ENCODE data around the gene FAM168A.

FAM168A gene, protein sequence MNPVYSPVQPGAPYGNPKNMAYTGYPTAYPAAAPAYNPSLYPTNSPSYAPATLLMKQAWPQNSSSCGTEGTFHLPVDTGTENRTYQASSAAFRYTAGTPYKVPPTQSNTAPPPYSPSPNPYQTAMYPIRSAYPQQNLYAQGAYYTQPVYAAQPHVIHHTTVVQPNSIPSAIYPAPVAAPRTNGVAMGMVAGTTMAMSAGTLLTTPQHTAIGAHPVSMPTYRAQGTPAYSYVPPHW

DNA sequence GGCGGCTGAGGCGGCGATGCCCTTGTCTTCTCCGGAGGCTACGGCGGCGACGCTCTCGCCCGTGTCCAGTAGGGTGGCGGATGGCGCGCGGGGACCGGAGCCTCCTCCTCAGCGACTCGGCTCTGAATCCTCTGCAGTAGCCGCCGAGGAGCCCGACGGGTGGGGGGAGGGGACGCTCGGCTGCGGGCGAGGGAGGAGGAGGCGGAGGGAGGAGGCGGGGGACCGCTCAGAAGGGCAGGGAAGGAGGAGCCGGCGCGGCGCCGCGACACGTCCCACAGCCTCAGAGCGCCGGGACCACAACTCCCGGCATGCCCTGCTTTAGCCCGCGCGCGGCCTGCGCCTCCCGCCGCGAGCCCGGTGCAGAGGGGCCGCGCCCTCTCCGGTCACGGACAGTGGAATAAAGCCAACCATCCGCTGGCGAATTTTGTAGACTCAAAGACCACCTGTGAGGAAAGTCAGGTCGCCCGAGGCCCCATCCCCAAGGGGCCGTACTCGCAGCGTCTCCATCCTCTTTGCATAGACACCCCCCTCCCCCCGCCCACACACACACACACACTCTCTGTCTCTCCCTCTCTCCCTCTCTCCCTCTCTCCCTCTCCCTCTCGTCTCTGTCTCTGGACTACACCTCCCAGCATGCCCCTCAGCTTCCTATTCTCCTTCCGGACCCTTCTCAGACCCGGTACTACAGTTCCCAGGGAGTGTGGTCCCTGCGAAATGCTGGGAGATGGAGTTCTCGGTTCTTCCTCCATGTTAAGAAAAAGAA lies at the start of gene FAM168A:
FAM168A (minus strand) TSS at position 157 of the 763 bp plus-strand sequence. CDS start 129,638 bp downstream, outside the sequence.
- in situ Hi-C loops (cut with MboI; ENCODE audit: low sequenced_read_pairs), result no loop called here

DNA sequence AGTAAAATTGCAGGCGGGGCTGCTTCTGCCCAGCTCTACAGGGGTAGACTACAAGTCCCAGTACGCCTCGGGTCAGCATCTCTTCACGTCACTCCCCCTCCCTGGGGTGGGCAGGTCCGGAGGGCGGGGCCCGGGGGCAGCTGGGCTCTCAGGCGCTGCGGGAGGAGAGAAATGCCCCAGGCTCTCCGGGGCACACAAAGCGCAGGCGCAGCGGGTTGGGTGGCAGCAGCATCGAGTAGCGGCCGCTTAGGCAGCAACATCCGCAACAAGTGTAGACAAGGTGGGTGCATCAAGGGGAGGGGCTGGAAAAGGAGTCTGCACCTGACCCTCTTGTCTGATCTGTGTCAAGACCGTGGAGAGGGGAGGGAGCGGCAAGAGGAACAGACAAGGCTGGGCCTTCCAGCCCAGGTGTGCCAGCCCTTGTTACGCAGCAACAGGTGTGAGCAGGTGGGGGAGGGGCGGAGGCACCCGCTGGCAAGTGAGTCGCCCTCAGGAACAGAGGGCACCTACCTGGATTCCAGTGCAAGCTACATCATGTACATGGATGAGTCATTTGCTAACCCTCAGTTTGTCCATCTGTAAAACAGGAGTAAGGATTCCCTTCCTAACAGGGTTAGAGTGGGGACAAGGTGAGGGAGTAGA lies 49.7 kb upstream of the FAM168A start:
- in situ Hi-C loops (cut with MboI; ENCODE audit: low sequenced_read_pairs), result no loop called here

DNA sequence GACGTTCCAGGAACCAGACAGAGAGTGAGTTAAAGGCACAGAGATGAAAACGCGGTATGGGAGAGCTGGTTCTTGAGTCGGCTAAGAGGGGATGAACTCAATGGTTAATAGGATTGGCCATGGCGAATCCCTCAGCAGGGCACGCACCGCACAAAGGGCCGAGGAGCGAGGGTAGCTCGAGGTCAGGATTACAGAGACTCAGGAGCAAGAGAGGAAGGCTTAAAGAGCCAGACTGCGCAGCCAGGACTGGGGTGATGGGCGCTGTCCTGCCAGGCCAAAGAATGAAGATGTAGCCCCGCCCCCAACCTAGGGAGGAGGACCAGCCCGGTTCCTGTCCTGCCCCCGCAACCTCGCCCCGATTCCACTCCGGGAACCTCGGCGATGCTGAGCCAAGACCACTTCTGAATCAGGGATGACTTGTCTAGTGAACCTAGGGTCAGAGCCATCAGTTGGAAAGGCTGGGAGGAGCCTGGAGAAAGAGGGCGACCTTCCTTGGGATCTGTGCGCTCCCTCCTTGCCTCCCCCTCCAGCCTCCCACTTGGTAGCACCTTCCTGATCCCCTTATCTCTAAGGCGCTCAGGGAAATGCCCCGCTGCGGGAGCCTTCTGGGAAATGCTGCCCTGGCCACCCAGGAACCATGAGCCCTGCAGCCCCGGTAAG lies 48.2 kb upstream of the FAM168A start, which contains the start of gene PLEKHB1:
PLEKHB1 (plus strand) TSS at position 610 of the 660 bp plus-strand sequence; CDS start at position 638, 28 bp downstream.
- in situ Hi-C loops (cut with MboI; ENCODE audit: low sequenced_read_pairs), result no loop called here

DNA sequence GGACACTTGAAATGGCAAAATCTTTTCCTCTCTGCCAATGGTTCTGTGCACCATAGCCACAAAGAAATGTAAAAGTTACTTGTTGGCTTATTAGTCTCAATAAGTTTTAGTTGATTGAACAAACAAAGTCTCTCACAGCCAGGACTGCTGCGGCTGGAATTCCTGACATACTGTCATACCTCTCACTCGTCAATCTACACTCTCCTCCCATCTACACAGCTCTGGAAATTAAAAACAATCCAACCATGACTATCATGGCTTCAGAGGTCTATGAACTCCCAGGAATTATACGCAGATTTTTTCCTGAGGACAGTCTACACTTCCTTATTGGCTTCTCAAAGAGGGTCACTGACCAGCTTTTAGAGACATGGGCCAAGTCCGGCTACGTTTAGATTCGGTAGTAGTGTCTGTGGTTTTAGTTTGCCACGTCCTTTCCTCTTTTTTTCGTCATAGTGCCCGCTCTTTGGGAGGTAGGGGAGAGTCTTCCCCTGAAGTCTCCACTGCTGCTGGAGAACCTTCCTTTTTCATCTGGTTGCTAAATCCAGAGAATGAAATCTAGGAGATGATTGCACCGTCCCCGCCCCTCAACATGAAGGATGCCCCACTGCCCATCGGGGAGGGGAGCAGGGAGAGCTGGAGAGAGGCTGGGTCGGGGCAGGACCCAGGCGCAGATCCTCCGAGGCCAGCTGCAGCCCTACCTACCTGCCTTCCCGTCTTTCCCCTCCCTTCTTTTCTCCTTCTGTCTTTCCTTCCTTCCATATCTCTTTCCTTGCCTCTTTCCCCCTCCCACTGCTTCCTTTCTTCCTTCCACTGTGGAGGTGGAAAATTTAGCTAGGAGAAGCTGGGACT lies 47.4 kb upstream of the FAM168A start:
- in situ Hi-C loops (cut with MboI; ENCODE audit: low sequenced_read_pairs), result no loop called here

DNA sequence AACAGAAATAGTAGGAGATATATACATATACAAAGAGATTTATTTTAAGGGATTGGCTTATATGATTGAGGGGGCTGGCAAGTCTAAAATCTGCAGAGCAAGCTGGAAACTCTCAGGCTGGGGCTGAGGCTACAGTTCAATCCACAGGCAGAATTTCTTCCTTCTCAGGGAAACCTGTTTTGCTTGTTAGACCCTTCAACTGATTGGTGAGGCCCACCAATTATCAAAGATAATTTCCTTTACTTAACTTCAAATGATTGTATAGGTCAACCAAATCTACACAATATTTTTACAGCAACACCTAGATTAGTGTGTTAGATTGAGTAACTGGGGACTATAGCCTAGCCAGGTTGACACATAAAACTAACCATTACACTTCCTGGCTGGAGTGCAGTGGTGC lies 43.8 kb upstream of the FAM168A start:
- in situ Hi-C loops (cut with MboI; ENCODE audit: low sequenced_read_pairs), result no loop called here

DNA sequence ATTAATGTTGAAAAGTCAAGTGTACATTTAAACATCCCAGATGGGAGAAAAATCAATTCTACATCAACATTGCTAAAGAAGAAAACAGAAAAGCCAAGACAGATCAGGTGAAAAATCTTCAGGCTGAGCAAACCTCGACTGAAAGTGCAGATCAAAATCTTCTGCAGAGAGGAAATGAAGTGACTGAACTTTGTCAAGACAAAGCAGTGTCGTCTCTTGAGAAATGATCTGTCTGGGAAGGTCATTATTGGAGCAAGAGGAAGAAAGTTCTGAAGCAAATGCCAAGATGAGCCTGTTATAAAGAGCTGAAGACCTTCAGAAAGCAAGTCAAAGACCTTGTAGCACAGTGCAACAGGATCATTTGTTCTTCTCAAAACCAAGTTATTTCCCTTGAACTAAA lies 42.7 kb upstream of the FAM168A start:
- in situ Hi-C loops (cut with MboI; ENCODE audit: low sequenced_read_pairs), result no loop called here

DNA sequence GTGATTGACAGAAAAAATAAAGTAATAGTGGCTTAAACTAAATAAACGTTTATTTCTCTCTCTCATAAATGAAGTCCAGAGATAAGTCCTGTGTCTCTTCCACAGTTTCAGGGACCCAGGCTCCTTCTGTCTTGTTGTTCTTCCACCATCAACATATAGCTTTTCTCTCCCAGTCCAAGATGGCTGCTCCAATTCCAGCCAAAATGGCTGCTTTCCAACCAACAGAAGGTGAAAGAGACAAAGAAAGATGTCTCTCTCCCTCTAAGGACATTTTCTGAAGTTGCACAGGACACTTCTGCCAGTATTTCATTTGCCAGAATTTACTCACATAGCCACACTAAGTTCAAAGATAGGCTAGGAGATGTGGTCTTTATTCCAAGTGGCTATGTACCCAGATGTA lies 39.1 kb upstream of the FAM168A start:
- in situ Hi-C loops (cut with MboI; ENCODE audit: low sequenced_read_pairs), result no loop called here

DNA sequence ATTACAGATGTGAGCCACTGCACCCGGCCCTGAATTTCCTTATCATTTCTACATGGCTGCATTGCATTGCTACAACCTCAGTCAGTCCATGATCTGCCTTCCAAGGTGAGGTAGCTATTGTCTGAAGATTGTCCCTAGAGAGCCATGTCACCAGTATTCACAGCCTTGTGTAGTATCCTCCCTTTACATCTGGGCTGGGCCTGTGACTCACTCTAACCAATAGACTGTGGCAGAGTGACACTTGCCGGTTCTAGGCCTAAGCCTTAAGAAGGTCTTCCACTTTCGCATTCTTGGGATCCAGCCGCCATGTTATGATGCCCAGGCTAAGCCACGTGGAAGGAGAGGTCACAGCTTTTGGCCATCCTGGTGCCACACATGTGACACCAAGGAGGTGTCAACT lies 38.3 kb upstream of the FAM168A start:
- in situ Hi-C loops (cut with MboI; ENCODE audit: low sequenced_read_pairs), result no loop called here

DNA sequence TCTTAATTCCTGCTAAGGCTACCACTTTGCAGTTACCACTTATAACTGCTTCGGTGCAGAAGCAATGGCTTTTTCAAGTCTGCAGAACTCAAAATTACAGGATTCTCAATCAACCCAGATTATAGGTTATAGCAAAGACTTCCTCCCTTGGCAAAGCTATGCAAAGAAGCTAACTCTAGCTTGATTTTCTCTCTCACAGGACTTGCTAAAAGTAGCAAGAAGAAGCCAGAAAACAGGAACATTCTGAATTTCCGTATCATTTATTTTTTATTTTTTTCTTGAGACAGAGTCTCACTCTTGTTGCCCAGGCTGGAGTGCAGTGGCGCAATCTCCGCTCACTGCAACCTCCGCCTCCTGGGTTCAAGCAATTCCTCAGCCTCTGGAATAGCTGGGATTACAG lies 37.8 kb upstream of the FAM168A start:
- in situ Hi-C loops (cut with MboI; ENCODE audit: low sequenced_read_pairs), result no loop called here

DNA sequence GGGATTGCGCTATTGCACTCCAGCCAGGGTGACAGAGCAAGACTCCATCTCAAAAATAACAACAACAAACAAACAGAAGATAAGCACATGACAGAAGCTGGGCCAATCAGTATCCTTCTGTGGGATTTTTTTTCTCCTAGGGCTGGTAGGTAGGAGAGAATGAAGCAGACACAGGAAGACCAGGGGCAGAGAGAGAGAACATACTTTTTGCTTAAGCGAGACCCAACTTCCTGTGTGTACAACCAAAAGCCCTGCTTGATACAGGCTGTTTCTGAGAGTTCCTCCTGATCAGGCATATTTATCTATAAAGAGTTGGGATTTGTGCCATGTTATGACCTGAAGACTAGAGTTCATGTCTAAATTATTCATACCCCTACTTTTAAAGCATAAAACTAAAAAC lies 36.1 kb upstream of the FAM168A start:
- in situ Hi-C loops (cut with MboI; ENCODE audit: low sequenced_read_pairs), result no loop called here

DNA sequence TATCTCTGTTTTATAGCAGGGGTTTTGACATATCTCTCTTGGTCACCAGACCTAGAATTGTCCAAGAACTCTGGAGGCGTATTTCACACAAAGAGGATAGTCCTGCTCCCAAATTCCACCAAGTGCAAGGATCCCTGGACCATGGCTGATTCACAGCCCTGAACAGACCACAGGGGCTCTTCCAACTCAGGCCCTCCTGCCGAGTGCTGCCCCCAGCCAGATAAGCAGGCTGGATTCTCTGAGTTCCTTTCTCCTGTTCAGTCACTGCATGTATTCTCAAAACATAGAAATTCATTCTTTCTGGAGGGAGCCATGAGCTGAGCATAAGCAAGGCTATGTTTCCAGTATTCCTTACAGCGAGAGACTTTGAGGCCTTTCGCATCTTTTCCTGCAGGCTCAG lies 35.1 kb upstream of the FAM168A start:
- in situ Hi-C loops (cut with MboI; ENCODE audit: low sequenced_read_pairs), result no loop called here

DNA sequence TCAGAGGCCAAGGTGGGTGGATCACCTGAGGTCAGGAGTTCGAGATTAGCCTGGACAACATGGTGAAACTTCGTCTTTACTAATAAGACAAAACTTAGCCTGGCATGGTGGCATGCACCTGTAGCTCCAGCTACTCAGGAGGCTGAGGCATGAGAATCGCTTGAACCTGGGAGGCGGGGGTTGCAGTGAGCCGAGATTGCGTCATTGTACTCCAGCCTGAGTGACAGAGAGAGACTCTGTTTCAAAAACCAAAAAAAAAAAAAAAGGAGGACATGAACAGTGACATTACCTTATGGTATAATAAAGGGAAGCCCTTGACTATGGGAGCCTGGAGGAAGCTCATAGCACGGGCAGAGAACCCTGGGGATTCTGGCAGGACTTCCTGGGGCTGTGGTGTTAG lies 32.0 kb upstream of the FAM168A start:
- in situ Hi-C loops (cut with MboI; ENCODE audit: low sequenced_read_pairs), result no loop called here

DNA sequence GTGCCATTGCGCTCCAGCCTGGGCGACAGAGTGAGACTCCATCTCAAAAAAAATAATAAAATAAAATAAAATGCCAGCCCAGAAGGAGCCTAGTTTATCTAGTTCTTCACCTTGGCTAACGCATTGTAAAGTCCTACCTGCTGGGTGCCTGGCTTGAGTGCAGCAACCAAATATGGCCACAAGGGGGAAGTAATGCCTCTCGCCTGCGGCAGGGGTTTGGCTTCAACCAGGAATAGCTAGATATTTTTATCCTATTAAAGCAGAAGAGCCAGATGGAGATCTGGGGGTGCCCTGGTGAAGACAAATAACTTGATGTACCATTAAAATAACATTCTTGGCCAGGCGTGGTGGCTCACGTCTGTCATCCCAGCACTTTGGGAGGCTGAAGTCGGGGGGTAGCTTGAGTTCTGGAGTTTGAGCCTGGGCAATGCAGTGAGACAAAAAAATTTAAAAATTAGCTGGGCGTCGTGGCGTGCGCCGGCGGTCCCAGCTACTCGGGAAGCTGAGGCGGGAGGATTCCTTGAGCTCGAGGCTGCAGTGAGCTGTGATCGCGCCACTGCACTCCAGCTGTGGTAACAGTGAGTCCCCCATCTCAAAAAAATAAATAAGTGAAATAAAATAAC lies 27.9 kb upstream of the FAM168A start:
- in situ Hi-C loops (cut with MboI; ENCODE audit: low sequenced_read_pairs), result no loop called here

DNA sequence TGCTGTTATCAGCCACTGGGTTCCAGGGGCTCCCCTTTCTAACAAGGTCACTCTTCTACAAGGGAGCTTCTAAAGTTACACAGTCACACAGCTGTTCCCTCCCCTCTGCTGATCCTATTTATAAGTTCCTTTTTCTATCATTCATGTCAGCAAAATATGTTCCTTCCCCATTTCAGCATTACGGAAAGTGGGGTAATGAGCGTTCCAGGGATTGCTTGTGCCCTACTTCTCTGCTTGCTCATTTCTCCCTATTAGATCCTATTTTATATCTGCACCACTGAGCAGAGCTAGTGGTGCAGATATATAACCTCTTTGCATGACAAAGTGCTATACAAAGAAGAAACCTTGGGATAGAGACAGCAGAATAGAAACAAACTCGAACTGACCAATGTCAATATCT lies 25.8 kb upstream of the FAM168A start:
- in situ Hi-C loops (cut with MboI; ENCODE audit: low sequenced_read_pairs), result no loop called here

DNA sequence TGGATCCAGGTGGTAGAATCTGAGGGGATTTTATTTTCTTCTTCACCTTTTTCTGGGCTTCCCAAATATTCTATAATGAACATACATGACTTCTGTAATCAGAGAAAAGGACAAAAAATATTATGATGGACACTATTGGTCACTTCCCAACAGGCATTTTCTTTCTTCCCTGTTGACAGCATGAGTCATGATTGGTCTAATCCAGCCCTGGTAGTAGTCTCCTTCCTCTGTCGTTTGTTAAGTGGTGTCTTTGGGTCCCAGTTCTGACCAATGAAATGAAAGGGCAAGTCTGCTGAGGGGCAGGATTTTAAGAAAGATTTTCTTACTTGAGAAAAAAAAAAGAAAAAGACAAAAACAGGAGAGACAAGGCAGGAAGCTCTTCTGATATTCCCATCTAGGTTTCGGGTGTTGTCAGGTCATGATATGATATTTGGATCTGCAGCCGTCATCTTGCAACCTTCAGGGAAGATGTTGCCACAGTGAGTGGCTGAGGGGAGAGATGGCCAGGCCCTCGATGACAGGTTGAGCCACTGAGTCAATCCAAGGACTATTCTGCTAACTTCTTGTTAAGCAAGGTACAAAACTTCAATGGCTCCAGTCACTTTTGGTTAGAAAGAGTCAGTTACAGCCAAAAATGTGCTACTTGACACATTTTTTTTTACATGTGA lies 25.1 kb upstream of the FAM168A start:
- in situ Hi-C loops (cut with MboI; ENCODE audit: low sequenced_read_pairs), result no loop called here

DNA sequence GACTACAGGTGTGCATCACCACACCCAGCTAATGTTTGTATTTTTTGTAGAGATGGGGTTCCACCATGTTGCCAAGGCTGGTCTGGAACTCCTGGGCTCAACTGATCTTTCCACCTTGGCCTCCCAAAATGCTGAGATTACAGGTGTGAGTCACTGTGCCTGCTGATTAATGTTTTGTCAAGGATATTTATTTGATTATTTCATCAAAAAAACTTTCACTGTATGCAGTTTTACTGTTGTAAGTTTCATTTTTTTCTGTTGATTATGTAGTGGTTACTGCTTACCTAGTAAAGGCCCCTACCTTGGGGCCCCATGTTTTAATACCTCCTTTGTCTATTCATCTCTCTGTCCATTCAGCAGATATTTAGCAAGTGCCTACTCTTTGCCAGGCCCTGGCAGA lies 16.7 kb upstream of the FAM168A start:
- in situ Hi-C loops (cut with MboI; ENCODE audit: low sequenced_read_pairs), result no loop called here

DNA sequence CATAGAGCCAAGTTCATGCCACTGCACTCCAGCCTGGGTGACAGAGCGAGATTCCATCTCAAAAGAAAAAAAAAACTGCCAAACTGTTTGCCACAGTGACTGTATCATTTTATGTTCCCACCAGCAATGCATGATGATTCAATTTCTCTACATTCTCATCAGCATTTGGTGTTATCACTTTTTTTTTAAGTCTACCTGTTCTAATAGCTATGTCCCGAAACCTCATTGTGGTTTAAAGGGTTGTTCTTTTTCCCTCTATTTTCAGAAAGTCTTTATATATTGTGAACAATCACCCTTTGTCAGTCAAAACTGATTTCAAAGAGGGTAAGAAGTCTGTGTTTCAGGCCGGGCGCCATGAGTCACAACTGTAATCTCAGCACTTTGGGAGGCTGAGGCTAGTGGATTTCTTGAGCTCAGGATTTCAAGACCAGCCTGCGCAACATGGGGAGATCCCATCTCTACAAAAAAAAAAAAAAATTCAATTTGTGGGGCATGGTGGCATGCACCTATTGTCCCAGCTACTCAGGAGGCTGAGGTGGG lies 14.8 kb upstream of the FAM168A start:
- in situ Hi-C loops (cut with MboI; ENCODE audit: low sequenced_read_pairs), result no loop called here

DNA sequence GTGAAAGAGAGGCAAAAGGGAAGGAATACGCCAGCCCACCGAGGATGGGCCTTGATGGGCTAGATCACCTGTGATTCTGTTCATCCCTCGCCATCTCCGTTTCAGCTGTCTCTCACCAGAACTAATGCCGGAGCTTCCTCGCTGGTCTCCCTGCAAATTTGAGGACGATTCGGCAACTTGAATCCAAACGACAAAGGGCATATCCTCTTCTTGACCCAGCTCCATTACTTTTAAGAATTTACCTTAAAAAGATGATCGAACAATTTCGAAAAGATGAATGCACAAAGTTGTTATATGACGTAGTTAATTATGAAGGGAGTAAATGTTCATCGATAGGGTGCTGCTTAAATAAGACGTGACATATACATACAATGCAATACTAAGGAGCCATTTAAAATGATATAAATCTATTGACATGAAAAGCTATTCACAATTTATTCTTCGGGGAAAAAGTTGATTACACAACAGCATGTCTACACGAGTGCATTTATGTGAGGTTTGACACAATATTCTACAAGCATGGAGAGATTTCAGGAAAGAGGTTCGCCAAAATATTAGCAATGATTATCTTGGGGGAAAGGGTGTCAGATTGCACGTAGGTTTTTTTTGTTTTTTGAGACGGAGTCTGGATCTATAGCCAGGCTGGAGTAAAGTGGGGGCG lies 937 bp upstream of the FAM168A start:
- in situ Hi-C loops (cut with MboI; ENCODE audit: low sequenced_read_pairs), result no loop called here

All from HL-60/S4 treated with retinoic acid at 250 ng/mL for 4 days and 3 days (cell line).